Mammary epithelial cell (primary cell): ENCODE data around the gene DNAJC6.

ENCODE experiments used
- CTCF ChIP-seq, 2 donors: IDR thresholded peaks in 1 of 2; conservative IDR thresholded peaks in 1 of 2; 2 replicates each; pipeline ENCODE4 v1.5.1; 2011 to 2012; ENCODE audit warnings: inconsistent platforms in 2 of 2, low read length in 2 of 2, mild to moderate bottlenecking in 2 of 2, control low read depth in 1 of 2, low read depth in 1 of 2; ENCODE audit not compliant: insufficient read depth in 1 of 2; ENCODE audit errors: extremely low read depth in 1 of 2
- EZH2 ChIP-seq: IDR thresholded peaks from 2 replicates; pipeline ENCODE4 v1.6.1; 2012; ENCODE audit warnings: low read length, inconsistent platforms, borderline replicate concordance

DNA sequence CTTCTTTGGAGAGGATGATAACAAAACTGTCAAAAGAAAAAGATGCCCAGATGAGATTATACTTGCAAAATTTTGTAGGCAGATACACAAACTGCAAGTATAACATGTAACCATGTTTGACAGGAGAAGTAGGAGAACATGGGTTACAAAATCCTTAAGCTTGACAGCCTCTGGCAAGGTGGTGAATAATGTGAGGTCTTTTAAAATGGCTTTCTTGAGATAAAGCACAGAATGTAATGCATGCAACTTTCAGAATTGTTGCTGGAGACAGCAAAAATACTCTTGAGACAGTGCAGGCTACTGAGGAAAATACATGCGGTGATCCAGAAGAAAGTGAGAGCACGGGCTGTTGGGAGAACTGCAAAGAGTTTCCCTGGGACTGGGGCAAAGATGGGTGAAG, 24.7 kb downstream of the DNAJC6 start:
- TF ChIP-seq CTCF (conservative IDR thresholded peaks at IDR 0.05 in 1 of 2, IDR thresholded peaks at IDR 0.05 in 1 of 2; ENCODE audit: extremely low read depth in 1 of 2, insufficient read depth in 1 of 2, low read depth in 1 of 2, low read length in 2 of 2) (no peak), EZH2 (no peak)
